Measurements from ENCODE around the gene PRX. TPM values are rescaled to one million over a fixed set of nuclear protein-coding genes. Genes with fewer than 3 reads are reported as not detected.
"Not testable (repeated sequence)": the region's sequence is repeated elsewhere in the genome, so short reads cannot be mapped to it uniquely, and the experiment has no call there.

The PRX gene
- total RNA-seq, 4 donors from 2014 or later = 0.70 to 6.1 (median 2.4) TPM

DNA sequence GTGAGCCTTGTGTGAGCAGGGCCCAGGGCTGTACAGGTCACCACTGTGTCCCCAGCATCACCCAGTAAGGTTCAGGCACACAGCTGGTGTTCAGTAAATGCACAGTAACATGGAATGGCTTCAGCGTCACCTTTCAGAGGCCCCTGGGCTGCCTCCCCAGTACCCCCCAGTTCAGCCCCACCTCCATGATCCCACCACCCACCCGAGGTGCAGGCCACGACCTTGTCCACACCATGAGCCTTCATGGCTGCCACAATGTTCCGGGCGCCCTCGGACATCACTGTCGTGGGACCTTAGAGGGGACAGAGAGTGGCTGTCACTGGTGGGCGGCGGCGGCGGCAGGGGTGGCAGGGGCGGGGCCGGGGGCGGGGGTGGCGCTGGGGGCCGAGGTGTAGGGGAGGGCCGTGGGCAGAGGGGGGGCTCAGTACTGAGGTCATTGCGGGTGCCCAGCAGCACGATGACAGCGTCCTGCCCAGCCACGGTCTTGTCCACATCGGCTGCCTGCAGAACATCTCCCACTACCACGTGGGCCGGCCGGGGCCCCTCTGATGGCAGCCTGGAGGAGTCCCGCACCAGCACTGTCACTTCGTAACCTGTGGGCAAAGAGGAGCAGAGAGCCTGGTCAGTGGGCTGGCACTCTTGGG lies 44.9 kb upstream of the PRX start:
- WGBS, 2 donors = 83 to 96% methylated on average over 1 to 5 of the region's 27 CpGs
- H3K27ac ChIP-seq = no peak overlapping the region
- TF ChIP-seq, protein P1, sequence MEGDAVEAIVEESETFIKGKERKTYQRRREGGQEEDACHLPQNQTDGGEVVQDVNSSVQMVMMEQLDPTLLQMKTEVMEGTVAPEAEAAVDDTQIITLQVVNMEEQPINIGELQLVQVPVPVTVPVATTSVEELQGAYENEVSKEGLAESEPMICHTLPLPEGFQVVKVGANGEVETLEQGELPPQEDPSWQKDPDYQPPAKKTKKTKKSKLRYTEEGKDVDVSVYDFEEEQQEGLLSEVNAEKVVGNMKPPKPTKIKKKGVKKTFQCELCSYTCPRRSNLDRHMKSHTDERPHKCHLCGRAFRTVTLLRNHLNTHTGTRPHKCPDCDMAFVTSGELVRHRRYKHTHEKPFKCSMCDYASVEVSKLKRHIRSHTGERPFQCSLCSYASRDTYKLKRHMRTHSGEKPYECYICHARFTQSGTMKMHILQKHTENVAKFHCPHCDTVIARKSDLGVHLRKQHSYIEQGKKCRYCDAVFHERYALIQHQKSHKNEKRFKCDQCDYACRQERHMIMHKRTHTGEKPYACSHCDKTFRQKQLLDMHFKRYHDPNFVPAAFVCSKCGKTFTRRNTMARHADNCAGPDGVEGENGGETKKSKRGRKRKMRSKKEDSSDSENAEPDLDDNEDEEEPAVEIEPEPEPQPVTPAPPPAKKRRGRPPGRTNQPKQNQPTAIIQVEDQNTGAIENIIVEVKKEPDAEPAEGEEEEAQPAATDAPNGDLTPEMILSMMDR (IDR thresholded peaks at IDR 0.05) = no peak
- TF ChIP-seq POLR2A (IDR thresholded peaks at IDR 0.05) = no peak
- no peak for DNase-seq
- no peak overlapping the region for H3K4me3 ChIP-seq
- H3K4me1 ChIP-seq = peaks cover 0 to 35% (median 0%) of the 10 kb centered on the region in 3 donors
- intact Hi-C loops (cut with DNase I) = no loop called here
- peaks cover 11 to 45% (median 11%) of the 10 kb centered on the region in 3 donors for H3K36me3 ChIP-seq
- H3K27me3 ChIP-seq = no peaks in the 10 kb centered on the region
- no peaks in the 10 kb centered on the region for H3K9me3 ChIP-seq

DNA sequence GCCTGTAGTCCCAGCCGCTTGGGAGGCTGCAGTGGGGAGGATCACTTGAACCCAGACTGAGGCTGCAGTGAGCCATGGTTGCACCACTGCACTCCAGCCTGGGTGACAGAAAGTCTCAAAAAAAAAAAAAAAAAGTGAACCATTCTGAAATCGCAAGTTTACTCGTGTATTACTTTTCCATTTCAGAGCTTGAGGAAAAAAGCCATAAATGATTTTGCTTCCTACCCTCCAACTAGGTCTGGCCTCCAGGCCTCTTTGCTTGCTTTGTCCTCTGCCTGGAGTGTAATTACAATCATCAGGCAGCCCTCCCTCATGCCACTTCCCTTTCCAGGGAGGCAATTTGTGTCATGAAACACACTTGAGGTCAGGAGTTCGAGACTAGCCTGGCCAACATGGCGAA lies 43.9 kb upstream of the PRX start:
- Histone ChIP-seq H3K4me3 (no peak overlapping the region), H3K36me3 (peaks cover 11 to 45% (median 11%) of the 10 kb centered on the region in 3 donors), H3K27me3 (no peaks in the 10 kb centered on the region), H3K4me1 (peaks cover 0 to 31% (median 0%) of the 10 kb centered on the region in 3 donors), H3K27ac (no peak overlapping the region), H3K9me3 (no peaks in the 10 kb centered on the region)
- DNase-seq = no peak
- TF ChIP-seq, protein P1 (IDR thresholded peaks at IDR 0.05) = no peak
- no peak for TF ChIP-seq POLR2A (IDR thresholded peaks at IDR 0.05)
- intact Hi-C loops (cut with DNase I) = no loop called here
- 93 to 96% methylated on average over 4 to 5 of the region's 5 CpGs for WGBS, 2 donors

- intact Hi-C loops (cut with DNase I); H3K4me3 ChIP-seq; DNase-seq; H3K27me3 ChIP-seq; H3K9me3 ChIP-seq: not testable (repeated sequence)
- H3K27ac ChIP-seq = peak overlapping the region; percentile 28 to 67 (median 50)
- H3K4me1 ChIP-seq = peaks cover 0 to 20% (median 0%) of the 10 kb centered on the region in 3 donors
- WGBS, 2 donors = 42 to 70% methylated on average over 6 of the region's 6 CpGs
- peaks cover 11 to 70% (median 11%) of the 10 kb centered on the region in 3 donors for H3K36me3 ChIP-seq
Measured at GRCh38 chr19:40453943-40454342, 40.8 kb upstream of the PRX start.

- TF ChIP-seq, protein P1 (IDR thresholded peaks at IDR 0.05) = no peak
- no peak for TF ChIP-seq POLR2A (IDR thresholded peaks at IDR 0.05)
- intact Hi-C loops (cut with DNase I) = no loop called here
- H3K27me3 ChIP-seq = no peaks in the 10 kb centered on the region
- H3K27ac ChIP-seq = peak overlapping the region; percentile 18 to 67 (median 50)
- DNase-seq = no peak
- H3K4me1 ChIP-seq = peaks cover 0 to 20% (median 0%) of the 10 kb centered on the region in 3 donors
- H3K36me3 ChIP-seq = peaks cover 11 to 70% (median 11%) of the 10 kb centered on the region in 3 donors
- 42 to 65% methylated on average over 5 of the region's 5 CpGs for WGBS, 2 donors
- no peaks in the 10 kb centered on the region for H3K9me3 ChIP-seq
- no peak overlapping the region for H3K4me3 ChIP-seq
Measured at GRCh38 chr19:40453151-40453735, 40.1 kb upstream of the PRX start.

- Histone ChIP-seq H3K9me3 (no peaks in the 10 kb centered on the region), H3K27me3 (no peaks in the 10 kb centered on the region), H3K4me3 (no peak overlapping the region), H3K4me1 (peaks cover 0 to 20% (median 0%) of the 10 kb centered on the region in 3 donors), H3K27ac (no peak overlapping the region), H3K36me3 (peaks cover 0 to 70% (median 5%) of the 10 kb centered on the region in 3 donors)
- TF ChIP-seq, protein P1 (IDR thresholded peaks at IDR 0.05) = no peak
- TF ChIP-seq POLR2A (IDR thresholded peaks at IDR 0.05) = no peak
- 67 to 71% methylated on average over 5 of the region's 5 CpGs for WGBS, 2 donors
- intact Hi-C loops (cut with DNase I) = no loop called here
- no peak for DNase-seq
Measured at GRCh38 chr19:40452016-40452415, 38.8 kb upstream of the PRX start.
